ENCODE data around the gene CAB39. TPM values are rescaled to one million over a fixed set of nuclear protein-coding genes. Genes with fewer than 3 reads are reported as not detected.

The CAB39 gene
- total RNA-seq, 4 donors from 2014 or later = 60.2 to 124 (median 72.2) TPM

DNA sequence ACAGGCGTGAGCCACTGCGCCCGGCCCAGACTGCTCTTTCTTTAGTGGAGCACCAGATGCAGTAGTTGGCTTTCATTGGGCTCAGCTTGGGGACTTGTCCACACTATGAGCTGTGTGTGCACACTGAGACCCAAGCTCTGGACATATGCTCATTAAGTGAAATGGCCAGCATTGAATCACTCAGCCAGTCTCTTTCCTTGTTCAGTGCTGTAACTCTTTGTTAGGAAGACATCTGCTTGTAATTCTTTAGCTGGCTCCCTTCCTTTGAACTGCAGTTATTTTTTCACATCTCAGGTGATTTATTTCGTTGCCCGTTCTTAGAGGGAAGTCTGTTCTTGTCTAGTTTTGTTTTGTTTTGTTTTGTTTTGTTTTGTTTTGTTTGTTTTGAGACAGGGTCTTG, 70.5 kb downstream of the CAB39 start:
- Histone ChIP-seq H3K36me3 (peaks cover 0 to 12% (median 0%) of the 10 kb centered on the region in 3 donors), H3K27ac (no peak overlapping the region), H3K9me3 (no peaks in the 10 kb centered on the region), H3K4me1 (peaks cover 0 to 17% (median 0%) of the 10 kb centered on the region in 4 donors), H3K4me3 (no peak overlapping the region), H3K27me3 (no peaks in the 10 kb centered on the region)
- TF ChIP-seq, protein P1, sequence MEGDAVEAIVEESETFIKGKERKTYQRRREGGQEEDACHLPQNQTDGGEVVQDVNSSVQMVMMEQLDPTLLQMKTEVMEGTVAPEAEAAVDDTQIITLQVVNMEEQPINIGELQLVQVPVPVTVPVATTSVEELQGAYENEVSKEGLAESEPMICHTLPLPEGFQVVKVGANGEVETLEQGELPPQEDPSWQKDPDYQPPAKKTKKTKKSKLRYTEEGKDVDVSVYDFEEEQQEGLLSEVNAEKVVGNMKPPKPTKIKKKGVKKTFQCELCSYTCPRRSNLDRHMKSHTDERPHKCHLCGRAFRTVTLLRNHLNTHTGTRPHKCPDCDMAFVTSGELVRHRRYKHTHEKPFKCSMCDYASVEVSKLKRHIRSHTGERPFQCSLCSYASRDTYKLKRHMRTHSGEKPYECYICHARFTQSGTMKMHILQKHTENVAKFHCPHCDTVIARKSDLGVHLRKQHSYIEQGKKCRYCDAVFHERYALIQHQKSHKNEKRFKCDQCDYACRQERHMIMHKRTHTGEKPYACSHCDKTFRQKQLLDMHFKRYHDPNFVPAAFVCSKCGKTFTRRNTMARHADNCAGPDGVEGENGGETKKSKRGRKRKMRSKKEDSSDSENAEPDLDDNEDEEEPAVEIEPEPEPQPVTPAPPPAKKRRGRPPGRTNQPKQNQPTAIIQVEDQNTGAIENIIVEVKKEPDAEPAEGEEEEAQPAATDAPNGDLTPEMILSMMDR (IDR thresholded peaks at IDR 0.05) = no peak
- no peak for TF ChIP-seq POLR2A (IDR thresholded peaks at IDR 0.05)
- no peak for DNase-seq

DNA sequence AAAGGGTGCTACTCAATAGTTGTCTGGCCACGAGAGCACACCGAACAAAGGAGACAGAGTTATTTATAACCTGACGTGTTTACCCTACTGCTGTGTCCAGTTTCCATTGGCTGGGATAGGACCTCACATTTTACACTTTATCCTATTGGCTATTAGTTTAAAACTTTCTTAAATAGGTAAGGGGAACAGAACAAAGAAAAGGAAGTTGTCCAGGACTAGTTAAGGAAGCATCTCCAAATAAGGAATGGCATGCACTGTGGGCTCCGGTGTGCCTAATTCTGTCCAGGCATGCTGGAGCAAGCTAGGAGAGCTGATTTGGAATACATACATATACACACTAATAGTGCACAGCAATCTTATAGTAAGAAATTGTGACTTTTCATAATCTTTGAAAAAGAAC, 72.2 kb downstream of the CAB39 start:
- Histone ChIP-seq H3K4me3 (no peak overlapping the region), H3K27ac (no peak overlapping the region), H3K9me3 (peaks cover 0 to 5% (median 0%) of the 10 kb centered on the region in 4 donors), H3K27me3 (no peaks in the 10 kb centered on the region), H3K4me1 (peaks cover 0 to under 1% (median 0%) of the 10 kb centered on the region in 4 donors), H3K36me3 (peaks cover 0 to 17% (median 0%) of the 10 kb centered on the region in 3 donors)
- DNase-seq = no peak
- TF ChIP-seq, protein P1 (IDR thresholded peaks at IDR 0.05) = no peak
- no peak for TF ChIP-seq POLR2A (IDR thresholded peaks at IDR 0.05)

DNA sequence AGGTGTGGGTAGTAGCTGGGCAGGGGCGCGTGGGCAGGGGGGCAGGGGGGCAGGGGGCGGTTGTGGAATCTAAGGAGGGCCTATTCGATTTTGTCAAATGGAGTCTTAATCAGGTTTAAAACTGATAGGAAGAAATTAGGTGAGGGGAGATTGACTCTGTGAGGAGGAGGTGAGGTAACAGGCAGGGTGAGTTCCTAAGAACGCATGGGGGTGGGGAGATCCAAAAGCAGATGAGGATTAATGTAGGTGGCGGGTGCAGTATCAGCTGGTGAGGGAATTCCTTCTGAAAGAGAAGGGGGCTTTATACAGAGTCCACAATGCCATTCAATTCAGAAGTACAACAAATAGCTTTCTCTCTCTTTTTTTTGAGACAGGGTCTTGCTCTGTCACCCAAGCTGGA, 72.7 kb downstream of the CAB39 start:
- no peak overlapping the region for H3K4me3 ChIP-seq
- no peaks in the 10 kb centered on the region for H3K4me1 ChIP-seq
- peaks cover 0 to 5% (median 0%) of the 10 kb centered on the region in 4 donors for H3K9me3 ChIP-seq
- no peaks in the 10 kb centered on the region for H3K27me3 ChIP-seq
- H3K36me3 ChIP-seq = peaks cover 0 to 22% (median 0%) of the 10 kb centered on the region in 3 donors
- TF ChIP-seq, protein P1 (IDR thresholded peaks at IDR 0.05) = no peak
- no peak for TF ChIP-seq POLR2A (IDR thresholded peaks at IDR 0.05)
- no peak for DNase-seq
- no peak overlapping the region for H3K27ac ChIP-seq

DNA sequence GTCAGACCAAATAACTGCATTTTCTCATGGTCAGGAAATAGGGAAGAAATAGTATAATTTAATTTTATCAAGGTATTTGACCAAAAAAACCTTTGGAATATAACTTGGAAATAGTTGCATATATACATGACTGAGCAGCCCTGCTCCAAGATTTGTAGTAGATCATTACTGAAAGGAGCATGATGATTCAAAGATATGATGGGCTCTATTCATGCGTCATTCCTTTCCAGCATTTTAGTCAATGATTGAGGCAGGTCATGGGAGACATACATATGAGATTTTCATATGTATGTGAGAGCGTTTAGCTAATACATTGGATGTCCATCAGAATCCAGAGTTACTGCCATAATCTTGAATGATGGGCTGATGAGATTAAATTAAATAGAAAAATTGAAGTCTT, 74.5 kb downstream of the CAB39 start:
- peaks cover 0 to 5% (median 0%) of the 10 kb centered on the region in 4 donors for H3K9me3 ChIP-seq
- no peak for DNase-seq
- TF ChIP-seq POLR2A (IDR thresholded peaks at IDR 0.05) = no peak
- TF ChIP-seq, protein P1 (IDR thresholded peaks at IDR 0.05) = no peak
- no peaks in the 10 kb centered on the region for H3K27me3 ChIP-seq
- no peaks in the 10 kb centered on the region for H3K4me1 ChIP-seq
- no peak overlapping the region for H3K4me3 ChIP-seq
- peaks cover 0 to 37% (median 0%) of the 10 kb centered on the region in 3 donors for H3K36me3 ChIP-seq
- no peak overlapping the region for H3K27ac ChIP-seq

DNA sequence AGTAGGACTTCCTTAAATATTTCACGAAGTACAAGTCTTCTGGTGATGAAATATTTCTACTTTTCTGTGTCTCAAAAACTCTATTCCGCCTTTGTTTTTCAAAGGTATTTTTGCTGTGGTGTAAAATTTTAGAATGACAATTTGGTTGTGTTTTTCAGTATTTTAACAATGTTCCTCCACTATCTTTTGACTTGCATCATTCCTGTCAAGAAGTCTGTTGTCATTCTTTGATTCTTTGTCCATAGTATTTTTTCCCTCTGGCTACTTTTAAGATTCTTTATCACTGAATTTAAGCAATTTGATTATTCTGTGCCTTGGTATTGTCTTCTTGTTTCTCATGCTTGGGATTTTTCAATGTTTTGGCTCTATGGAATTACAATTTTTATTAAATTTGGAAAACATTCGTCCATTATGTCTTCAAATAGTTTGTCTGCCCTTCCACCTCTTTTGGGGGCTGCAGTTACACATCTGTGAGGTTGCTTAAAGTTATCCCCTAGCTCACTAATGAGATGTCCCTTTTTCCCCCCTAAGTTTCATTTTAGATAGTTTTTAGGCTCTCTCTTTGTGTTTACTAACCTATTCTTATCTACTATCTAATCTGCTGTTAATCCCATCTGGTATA, 76.0 kb downstream of the CAB39 start:
- TF ChIP-seq, protein P1 (IDR thresholded peaks at IDR 0.05) = no peak
- no peak for TF ChIP-seq POLR2A (IDR thresholded peaks at IDR 0.05)
- Histone ChIP-seq H3K27ac (no peak overlapping the region), H3K4me3 (no peak overlapping the region), H3K27me3 (no peaks in the 10 kb centered on the region), H3K9me3 (peaks cover 0 to 5% (median 0%) of the 10 kb centered on the region in 4 donors), H3K36me3 (peaks cover 0 to 39% (median 0%) of the 10 kb centered on the region in 3 donors), H3K4me1 (no peaks in the 10 kb centered on the region)
- no peak for DNase-seq
